Prostate gland (tissue), 2 donors: ENCODE measurements around the gene TATDN2.
"Not testable (repeated sequence)": the region's sequence is repeated elsewhere in the genome, so short reads cannot be mapped to it uniquely, and the experiment has no call there.

ENCODE experiments used
- CTCF ChIP-seq, 4 experiments: fragments of 200-600 bp in 2 of 4; fragments of 450-650 bp in 2 of 4; sonication (generic) in 2 of 4; IDR thresholded peaks; 1 replicate in 3 of 4; 2 replicates in 1 of 4; pipeline ENCODE4 v1.5.1; 2016 to 2019; ENCODE audit warnings: antibody characterized with exemption in 4 of 4, mild to moderate bottlenecking in 2 of 4, moderate library complexity in 2 of 4
- POLR2A ChIP-seq: fragments of 450-650 bp; IDR thresholded peaks from one replicate; pipeline ENCODE4 v1.6.1; 2016; ENCODE audit warnings: antibody characterized with exemption, mild to moderate bottlenecking
- POLR2AphosphoS5 ChIP-seq: sonication (generic); formaldehyde crosslinking; IDR thresholded peaks from one replicate; pipeline ENCODE4 v1.6.1; 2017; ENCODE audit warnings: antibody characterized with exemption

- TF ChIP-seq CTCF (IDR thresholded peaks at IDR 0.05); POLR2AphosphoS5; POLR2A: not testable (repeated sequence)
Observed at GRCh38 chr3:10272476-10272875, 24.2 kb downstream of the TATDN2 start.
